ENCODE data around the gene BMP6.

DNA sequence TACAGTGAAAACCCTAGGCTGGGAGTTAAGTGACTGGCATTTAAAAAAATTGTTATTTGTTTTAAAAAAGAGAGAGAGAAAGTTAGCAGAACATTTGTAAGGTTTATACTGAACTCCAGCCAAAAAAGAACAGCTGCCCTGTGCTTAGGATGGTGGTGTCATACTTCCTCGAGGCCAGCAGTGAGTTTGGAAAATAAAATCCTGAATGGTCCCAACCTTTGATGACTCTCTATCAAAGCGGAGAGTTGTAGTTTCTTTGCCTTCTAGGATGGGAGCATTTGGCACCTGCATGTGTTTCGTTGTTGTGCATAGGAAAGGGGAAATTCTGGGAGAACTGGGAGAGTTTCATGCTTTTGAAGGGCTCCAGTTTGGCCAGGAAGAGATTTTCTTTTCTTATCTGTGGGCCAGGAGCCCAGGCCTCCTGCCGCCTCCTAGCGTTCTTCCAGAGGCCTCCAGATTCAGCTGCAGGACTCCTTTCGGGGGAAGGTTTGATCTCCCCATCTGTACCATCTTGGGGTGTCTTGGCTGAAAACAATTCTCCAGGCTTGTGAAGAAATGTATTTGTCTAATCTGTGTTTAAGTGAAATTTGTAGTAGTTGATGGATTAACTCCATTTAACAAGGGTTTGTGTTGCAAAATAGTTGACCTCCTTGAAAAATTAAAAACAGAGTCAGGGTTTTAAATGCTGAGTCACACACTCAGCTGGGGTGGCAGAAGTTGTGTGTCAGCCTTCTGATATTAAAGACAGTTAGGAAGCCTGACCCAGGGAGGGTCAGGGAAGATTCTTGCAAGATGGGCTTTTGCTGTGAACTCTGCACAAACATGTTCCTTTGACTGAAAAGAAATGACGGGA is 121.3 kb downstream of the BMP6 start:
- TF ChIP-seq, protein P1, sequence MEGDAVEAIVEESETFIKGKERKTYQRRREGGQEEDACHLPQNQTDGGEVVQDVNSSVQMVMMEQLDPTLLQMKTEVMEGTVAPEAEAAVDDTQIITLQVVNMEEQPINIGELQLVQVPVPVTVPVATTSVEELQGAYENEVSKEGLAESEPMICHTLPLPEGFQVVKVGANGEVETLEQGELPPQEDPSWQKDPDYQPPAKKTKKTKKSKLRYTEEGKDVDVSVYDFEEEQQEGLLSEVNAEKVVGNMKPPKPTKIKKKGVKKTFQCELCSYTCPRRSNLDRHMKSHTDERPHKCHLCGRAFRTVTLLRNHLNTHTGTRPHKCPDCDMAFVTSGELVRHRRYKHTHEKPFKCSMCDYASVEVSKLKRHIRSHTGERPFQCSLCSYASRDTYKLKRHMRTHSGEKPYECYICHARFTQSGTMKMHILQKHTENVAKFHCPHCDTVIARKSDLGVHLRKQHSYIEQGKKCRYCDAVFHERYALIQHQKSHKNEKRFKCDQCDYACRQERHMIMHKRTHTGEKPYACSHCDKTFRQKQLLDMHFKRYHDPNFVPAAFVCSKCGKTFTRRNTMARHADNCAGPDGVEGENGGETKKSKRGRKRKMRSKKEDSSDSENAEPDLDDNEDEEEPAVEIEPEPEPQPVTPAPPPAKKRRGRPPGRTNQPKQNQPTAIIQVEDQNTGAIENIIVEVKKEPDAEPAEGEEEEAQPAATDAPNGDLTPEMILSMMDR (conservative IDR thresholded peaks at IDR 0.05; ENCODE audit: low read length) = no peak
- TF ChIP-seq EZH2phosphoT487 (IDR thresholded peaks at IDR 0.05; ENCODE audit: borderline replicate concordance, low read depth, low read length) = no peak

All from OCI-LY7 (cell line).